Lung (tissue), 12 donors: ENCODE measurements around the gene HYAL2. TPM values are rescaled to one million over a fixed set of nuclear protein-coding genes. Genes with fewer than 3 reads are reported as not detected.

ENCODE experiments used
- ATAC-seq: fragments of 200-7000 bp; cut with Tn5 transposase; one replicate; pipeline ENCODE4 v1.9.1; 2020; ENCODE audit warnings: moderate number of reproducible peaks; ENCODE audit not compliant: insufficient read depth, low FRiP score
- DNase-seq, 3 donors: peaks; one replicate each; pipeline ENCODE4 v3.0.0-alpha.2; 2013 to 2017
- H3K27ac ChIP-seq, 2 donors: one replicate each; pipeline ENCODE4 v1.5.1; 2013; ENCODE audit warnings: mild to moderate bottlenecking in 2 of 2, moderate library complexity in 2 of 2, control low read depth in 1 of 2, inconsistent platforms in 1 of 2, low read depth in 1 of 2, low read length in 1 of 2
- H3K27me3 ChIP-seq, 3 donors: one replicate each; pipeline ENCODE4 v1.5.1; 2013; ENCODE audit warnings: low read length in 2 of 3; ENCODE audit not compliant: control insufficient read depth in 3 of 3, insufficient read depth in 3 of 3
- H3K36me3 ChIP-seq, 4 donors: one replicate each; pipeline ENCODE4 v1.5.1; 2013; ENCODE audit warnings: low read length in 4 of 4, mild to moderate bottlenecking in 1 of 4, moderate library complexity in 1 of 4; ENCODE audit not compliant: control insufficient read depth in 4 of 4, insufficient read depth in 4 of 4
- H3K4me1 ChIP-seq, 5 donors: one replicate each; pipeline ENCODE4 v1.5.1; 2013; ENCODE audit warnings: low read length in 5 of 5, mild to moderate bottlenecking in 2 of 5, moderate library complexity in 1 of 5; ENCODE audit not compliant: control insufficient read depth in 5 of 5, insufficient read depth in 5 of 5
- H3K4me3 ChIP-seq: one replicate; pipeline ENCODE4 v1.5.1; 2013; ENCODE audit warnings: mild to moderate bottlenecking, control low read depth, moderate library complexity
- H3K9ac ChIP-seq, 2 donors: one replicate each; pipeline ENCODE4 v1.5.1; 2013; ENCODE audit warnings: low read length in 2 of 2, control low read depth in 1 of 2; ENCODE audit not compliant: insufficient read depth in 1 of 2
- H3K9me3 ChIP-seq, 4 donors: one replicate each; pipeline ENCODE4 v1.5.1; 2013; ENCODE audit warnings: low read length in 3 of 4, mild to moderate bottlenecking in 1 of 4, moderate library complexity in 1 of 4; ENCODE audit not compliant: control insufficient read depth in 4 of 4, insufficient read depth in 3 of 4
- WGBS, 2 donors: extraction: QIAGEN DNeasy Blood & Tissue Kit; methylation state at CpG; one replicate each; pipeline ENCODE4 v1.1.7; 2013; 5-methylcytosine and 5-hydroxymethylcytosine counted together
- polyA plus RNA-seq, 2 donors: library from polyadenylated mRNA; stranded (reverse); fragments of 200-250 nt; gene quantifications; one replicate each; pipeline ENCODE4 v1.2.1, GENCODE V29; 2013
- total RNA-seq, 2 donors: library from RNA; depleted of rRNA in 1 of 2; stranded (reverse); fragments of >200 nt in 1 of 2; gene quantifications; one replicate each; pipeline ENCODE4 v1.2.1, GENCODE V29; 2014 to 2021
- TF ChIP-seq, protein P1 (sequence below): IDR thresholded peaks from 2 replicates; pipeline ENCODE4 v1.5.1; 2012; ENCODE audit warnings: mild to moderate bottlenecking; ENCODE audit errors: control extremely low read depth, extremely low read depth
- donor health status: control.
- donor health status: control.
- donor health status: Bipolar disorder and iron deficiency.
- donor health status: healthy.
- donor health status: DM: yes; HTN: yes; CAD: no.

HYAL2 gene
- total and polyA plus RNA-seq, 4 donors = 94.3 to 218 (median 201) TPM

DNA sequence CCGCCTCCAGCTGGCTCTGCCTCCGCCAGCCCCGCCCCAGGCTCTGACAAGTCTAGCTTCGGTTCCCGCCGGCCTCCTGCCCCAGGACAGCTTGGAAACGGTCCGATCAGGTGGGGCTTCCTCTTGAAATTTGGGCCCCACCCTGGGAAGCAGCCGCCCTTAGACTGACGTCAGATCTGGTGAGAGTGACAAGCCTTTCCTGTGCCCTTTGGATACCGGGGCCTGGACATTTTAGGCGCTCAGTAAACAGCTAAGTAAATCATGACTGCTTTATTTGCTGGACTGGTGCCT lies 23.0 kb downstream of the HYAL2 start:
- H3K4me3 ChIP-seq = peak overlapping the region; percentile 6
- H3K27ac ChIP-seq = peak overlapping the region; percentile 85 to 95
- 1% methylated on average over 12 of the region's 12 CpGs for WGBS, 2 donors
- peaks cover 0 to 4% (median 0%) of the 10 kb centered on the region in 4 donors for H3K36me3 ChIP-seq
- H3K27me3 ChIP-seq = no peaks in the 10 kb centered on the region
- TF ChIP-seq, protein P1, sequence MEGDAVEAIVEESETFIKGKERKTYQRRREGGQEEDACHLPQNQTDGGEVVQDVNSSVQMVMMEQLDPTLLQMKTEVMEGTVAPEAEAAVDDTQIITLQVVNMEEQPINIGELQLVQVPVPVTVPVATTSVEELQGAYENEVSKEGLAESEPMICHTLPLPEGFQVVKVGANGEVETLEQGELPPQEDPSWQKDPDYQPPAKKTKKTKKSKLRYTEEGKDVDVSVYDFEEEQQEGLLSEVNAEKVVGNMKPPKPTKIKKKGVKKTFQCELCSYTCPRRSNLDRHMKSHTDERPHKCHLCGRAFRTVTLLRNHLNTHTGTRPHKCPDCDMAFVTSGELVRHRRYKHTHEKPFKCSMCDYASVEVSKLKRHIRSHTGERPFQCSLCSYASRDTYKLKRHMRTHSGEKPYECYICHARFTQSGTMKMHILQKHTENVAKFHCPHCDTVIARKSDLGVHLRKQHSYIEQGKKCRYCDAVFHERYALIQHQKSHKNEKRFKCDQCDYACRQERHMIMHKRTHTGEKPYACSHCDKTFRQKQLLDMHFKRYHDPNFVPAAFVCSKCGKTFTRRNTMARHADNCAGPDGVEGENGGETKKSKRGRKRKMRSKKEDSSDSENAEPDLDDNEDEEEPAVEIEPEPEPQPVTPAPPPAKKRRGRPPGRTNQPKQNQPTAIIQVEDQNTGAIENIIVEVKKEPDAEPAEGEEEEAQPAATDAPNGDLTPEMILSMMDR = no peak
- H3K9me3 ChIP-seq = no peaks in the 10 kb centered on the region
- DNase-seq (no peak), ATAC-seq (no peak)
- H3K9ac ChIP-seq = peak overlapping the region; percentile 51 to 85
- H3K4me1 ChIP-seq = peaks cover 10 to 31% (median 17%) of the 10 kb centered on the region in 5 donors

DNA sequence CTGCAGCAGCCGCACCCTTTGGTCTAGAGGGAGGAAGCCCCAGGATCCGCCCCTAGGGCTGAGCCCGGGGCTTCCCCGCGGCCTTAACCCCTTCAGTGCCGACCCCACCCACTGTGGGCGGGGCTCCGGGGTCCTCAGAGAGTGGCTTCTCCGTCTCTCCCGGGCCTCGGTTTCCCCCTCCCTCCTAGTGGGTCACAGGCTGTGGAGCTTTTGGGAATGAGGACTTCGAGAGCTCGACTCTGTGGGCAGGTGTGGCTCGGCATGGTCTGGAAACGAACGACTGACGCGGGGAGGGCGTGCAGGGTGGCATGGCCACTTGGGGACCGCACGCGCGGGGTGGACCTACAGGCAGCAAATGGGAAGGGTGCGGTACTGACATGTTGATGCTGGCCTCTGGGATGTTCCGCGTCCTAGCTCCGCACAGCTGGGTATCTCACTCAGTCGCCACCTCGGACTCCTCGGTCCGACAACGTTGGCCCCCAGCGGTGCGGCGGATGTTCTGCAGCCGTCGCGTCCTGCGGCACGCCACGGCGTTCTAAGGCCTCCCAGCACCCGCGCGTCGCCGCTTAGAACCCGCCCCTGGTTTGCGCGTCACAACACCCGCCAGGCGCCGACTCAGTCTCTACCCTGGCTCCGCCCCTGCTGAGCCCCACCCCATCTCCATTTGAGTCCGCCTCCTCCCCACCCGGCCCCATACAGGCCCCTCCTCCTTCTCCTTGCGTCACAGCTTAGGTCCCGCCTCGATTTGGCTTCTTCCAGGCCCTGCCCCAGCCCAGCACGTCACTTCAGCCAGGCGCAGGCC lies 23.5 kb downstream of the HYAL2 start, which contains the start of the genes HYAL3 and NAA80:
Gene HYAL3, minus strand, starts transcription at position 570 of the 802 bp plus-strand sequence. CDS start 3,803 bp downstream, outside the sequence.
Gene NAA80, minus strand, starts transcription at position 570 of the 802 bp plus-strand sequence. CDS start 1,942 bp downstream, outside the sequence.
- DNase-seq = peak; percentile 100
- 0 to 1% methylated on average over 61 of the region's 61 CpGs for WGBS, 2 donors
- H3K27me3 ChIP-seq = no peaks in the 10 kb centered on the region
- no peaks in the 10 kb centered on the region for H3K9me3 ChIP-seq
- peak within 1 kb of the TSS; percentile 45 for H3K4me3 ChIP-seq
- H3K36me3 ChIP-seq = peaks cover 0 to 4% (median 0%) of the 10 kb centered on the region in 4 donors
- TF ChIP-seq, protein P1 = peak; percentile 1
- peak; percentile 91 for ATAC-seq
- H3K4me1 ChIP-seq = peaks cover 10 to 31% (median 17%) of the 10 kb centered on the region in 5 donors
- peak within 1 kb of the TSS; percentile 86 to 95 for H3K27ac ChIP-seq
- H3K9ac ChIP-seq = peak within 1 kb of the TSS; percentile 51 to 85

- DNase-seq = no peak
- Histone ChIP-seq H3K4me1 (peaks cover 9 to 27% (median 13%) of the 10 kb centered on the region in 5 donors), H3K4me3 (no peak overlapping the region), H3K9ac (peak overlapping the region in 1 of 2 donors; percentile 84), H3K36me3 (peaks cover 0 to 4% (median 0%) of the 10 kb centered on the region in 4 donors), H3K27me3 (no peaks in the 10 kb centered on the region), H3K27ac (peak overlapping the region; percentile 81 to 86), H3K9me3 (no peaks in the 10 kb centered on the region)
- WGBS, 2 donors = 24 to 40% methylated on average over 9 of the region's 9 CpGs
- TF ChIP-seq, protein P1 = no peak
- ATAC-seq = no peak
Observed at GRCh38 chr3:50297896-50298725, 24.4 kb downstream of the HYAL2 start.
